HG02938 (cell line): Measurements from ENCODE around the gene NANP.
A peak's percentile ranks its signal among the peaks of the same experiment; 100 is the strongest.
"Not testable (repeated sequence)": the region's sequence is repeated elsewhere in the genome, so short reads cannot be mapped to it uniquely, and the experiment has no call there.

Experiments
- ATAC-seq: cut with Tn5 transposase; IDR thresholded peaks from one replicate; pipeline ENCODE4 v1.9.1; 2021; ENCODE audit warnings: mild to moderate bottlenecking, moderate library complexity; ENCODE audit not compliant: unreplicated experiment

The NANP gene, protein sequence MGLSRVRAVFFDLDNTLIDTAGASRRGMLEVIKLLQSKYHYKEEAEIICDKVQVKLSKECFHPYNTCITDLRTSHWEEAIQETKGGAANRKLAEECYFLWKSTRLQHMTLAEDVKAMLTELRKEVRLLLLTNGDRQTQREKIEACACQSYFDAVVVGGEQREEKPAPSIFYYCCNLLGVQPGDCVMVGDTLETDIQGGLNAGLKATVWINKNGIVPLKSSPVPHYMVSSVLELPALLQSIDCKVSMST

GRCh38 chr20:25623736-25624499 lies at the start of gene NANP:
NANP (minus strand) TSS chr20:25624014; CDS start chr20:25623948, 66 bp downstream.
- ATAC-seq: peak; percentile 80

- ATAC-seq: no peak
Measured at GRCh38 chr20:25672659-25673235, 48.9 kb upstream of the NANP start.

GRCh38 chr20:25669826-25670422 lies 46.1 kb upstream of the NANP start:
- no peak for ATAC-seq

DNA sequence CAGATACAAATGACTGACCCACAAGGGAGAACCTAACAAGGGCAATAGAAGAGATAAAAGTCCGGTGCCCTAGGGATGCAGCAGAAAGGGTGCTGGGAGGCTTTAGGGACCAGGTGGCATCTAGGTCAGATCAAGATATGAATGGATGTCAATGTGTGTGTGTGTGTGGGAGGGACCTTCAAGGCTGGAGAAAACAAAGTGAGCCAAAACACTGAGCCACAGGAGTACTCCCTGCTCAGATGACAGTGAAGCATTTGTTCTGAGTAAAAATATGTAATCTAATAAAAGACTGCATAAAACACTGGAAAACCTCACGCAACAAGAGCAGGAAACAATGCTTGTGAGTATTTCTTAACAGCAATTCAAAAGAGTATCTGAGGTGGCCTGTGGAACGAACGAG lies 44.6 kb upstream of the NANP start:
- ATAC-seq: no peak

DNA sequence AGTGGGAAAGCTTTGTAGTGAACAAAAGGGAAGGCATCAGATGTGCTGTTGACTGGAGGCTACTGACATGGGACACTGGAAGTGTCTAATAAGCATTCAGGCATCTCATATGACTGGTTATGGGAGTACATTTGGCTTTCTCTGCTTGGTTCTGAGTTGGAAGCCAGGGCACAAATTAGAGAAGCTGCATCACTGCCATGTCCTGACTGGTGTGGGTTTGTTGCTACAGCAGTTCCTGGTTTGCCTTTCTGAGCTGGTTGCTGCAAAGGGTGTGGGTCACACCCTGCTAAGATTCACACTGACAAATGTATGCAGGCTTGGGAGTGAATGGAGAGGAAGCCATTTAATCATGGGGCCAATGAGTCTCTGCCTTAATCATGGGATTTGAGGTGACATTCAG lies 36.2 kb upstream of the NANP start:
- ATAC-seq: no peak

GRCh38 chr20:25654487-25654886 lies 30.7 kb upstream of the NANP start:
- ATAC-seq: no peak

DNA sequence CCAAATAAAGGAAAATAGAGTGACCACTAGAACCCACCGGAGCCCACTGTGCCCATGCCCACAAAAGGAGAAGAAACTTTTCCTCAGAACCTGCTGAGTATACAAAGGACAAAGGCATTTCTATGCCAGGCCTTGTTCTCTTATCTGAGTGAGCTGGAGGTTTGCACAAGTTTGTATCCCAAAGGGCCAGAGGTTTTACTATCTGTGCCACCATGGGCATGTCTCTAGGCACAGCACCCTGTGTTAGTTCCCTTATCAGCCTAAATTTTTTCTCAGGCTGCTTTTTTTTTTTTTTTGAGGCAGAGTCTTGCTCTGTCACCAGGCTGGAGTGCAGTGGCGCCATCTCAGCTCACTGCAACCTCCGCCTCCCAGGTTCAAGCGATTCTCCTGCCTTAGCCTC lies 29.1 kb upstream of the NANP start:
- ATAC-seq: not testable (repeated sequence)

- ATAC-seq: no peak
Measured at GRCh38 chr20:25644814-25645213, 21.0 kb upstream of the NANP start.

DNA sequence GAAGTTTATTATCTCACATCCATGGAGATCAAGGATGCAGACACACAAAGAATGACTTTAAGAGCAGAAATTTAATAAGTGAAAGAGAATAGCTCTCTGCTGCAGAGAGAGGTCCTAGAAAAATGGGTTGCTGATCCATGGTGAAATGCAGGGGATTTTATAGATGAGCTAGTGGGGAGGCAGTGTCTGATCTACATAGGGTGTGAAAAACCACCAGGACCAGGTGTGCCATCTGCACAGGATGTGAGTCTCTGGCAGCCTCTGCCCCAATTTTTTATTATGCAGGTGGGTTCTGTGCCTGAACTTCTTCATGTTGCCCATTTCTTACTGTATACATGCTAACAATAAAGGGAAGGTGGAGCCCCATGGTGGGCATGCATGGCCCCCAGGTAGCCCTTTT lies 19.9 kb upstream of the NANP start:
- ATAC-seq: no peak

GRCh38 chr20:25637247-25637646 lies 13.4 kb upstream of the NANP start:
- no peak for ATAC-seq

GRCh38 chr20:25632940-25633790 lies 9.4 kb upstream of the NANP start:
- ATAC-seq: no peak

DNA sequence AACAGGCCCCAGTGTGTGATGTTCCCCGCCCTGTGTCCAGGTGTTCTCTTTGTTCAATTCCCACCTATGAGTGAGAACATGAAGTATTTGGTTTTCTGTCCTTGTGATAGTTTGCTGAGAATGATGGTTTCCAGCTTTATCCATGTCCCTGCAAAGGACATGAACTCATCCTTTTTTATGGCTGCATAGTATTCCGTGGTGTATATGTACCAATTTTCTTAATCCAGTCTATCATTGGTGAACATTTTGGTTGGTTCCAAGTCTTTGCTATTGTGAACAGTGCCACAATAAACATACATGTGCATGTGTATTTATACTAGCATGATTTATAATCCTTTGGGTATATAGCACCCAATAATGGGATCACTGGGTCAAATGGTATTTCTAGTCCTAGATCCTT lies 6.8 kb upstream of the NANP start:
- ATAC-seq: not testable (repeated sequence)

GRCh38 chr20:25629816-25630499 lies 6.1 kb upstream of the NANP start:
- no peak for ATAC-seq

DNA sequence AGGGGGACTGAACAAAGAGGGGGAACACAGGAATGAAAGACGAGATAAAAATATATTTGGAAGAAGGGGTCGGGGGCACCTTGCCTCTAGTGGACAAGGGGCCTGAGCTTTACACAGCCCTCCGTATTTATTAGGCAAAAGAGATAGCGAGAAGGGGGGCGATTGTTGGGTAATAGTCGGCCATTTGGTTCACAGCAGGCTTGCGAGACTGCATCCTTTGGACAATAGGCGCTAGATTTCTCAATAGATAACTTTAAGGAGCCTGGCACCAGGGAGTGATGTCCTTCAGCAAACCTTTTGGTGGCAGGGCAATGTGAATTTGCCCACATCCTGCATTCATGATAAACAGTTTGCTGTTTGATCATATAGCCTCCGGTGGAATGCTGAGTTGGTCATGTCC lies 3.0 kb upstream of the NANP start:
- ATAC-seq: no peak

DNA sequence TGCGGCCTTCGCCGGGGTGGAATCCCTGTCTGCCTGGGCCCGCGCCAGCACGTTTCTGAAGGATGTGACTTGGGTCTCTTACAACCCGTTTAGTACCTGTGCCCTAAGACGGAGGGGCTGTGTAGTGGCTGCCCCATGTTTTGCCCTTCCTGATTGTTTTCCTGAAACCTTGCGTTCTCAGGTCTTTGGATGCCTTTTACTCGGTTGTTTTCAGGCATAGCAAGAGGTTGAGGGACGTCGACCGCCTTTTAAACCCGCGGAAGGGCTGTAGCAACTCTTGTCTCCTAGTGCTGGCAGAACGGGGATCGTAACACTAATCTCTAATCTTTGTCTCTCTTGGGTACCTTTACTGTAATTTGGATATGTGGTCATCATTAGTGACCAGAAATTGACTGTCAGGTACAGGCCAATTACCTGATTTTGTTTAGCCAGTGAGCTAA lies 706 bp upstream of the NANP start:
- no peak for ATAC-seq

DNA sequence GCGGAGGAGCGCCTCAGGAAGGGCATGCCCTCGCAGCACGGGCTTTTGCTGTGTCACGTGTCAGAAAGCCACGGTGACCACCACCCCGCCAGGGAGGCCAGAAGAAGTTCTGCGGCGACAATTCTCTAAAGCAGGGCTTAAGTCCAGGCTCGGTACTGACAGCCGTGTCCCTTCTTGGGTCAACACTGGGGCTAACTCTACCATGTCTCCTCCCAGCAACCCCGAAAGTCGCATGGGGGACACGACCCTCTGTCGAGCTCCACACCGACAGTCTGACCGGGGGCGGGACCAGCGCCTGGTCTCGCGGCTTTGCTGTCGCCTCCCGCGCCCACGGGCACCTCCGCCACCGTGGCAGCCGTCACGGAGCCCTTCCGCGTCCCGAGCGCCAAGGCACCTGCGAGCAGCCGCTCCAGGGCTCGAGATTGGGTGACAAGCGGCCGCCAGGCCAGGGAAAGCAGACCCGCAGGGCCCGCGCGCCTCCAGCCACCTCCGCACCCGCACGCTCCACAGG lies 534 bp downstream of the NANP start:
- peak; percentile 20 for ATAC-seq

GRCh38 chr20:25622450-25623224 lies 1.2 kb downstream of the NANP start:
- ATAC-seq: no peak

- no peak for ATAC-seq
Measured at GRCh38 chr20:25622049-25622448, 1.8 kb downstream of the NANP start.

DNA sequence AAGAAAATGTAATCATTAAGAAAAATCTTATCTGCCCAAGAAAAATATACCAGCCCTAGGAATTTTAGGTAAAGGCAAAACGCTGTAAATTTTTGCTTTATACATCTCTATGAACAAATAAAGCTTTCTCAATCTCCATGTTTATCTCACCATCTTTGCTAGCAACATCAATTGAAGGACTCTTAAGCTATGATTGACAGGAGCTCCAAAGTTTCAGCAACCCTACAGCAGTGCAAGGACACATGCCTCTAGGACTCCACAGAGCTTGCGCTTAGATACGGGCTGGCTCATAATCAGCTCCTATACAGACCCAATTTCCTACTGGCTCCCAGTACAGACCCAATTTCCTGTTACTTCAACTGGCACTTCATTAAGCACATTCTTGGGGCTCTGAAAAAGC lies 4.3 kb downstream of the NANP start:
- no peak for ATAC-seq
